Measurements from ENCODE around the gene TIMP3. TPM values are rescaled to one million over a fixed set of nuclear protein-coding genes. Genes with fewer than 3 reads are reported as not detected.

TIMP3 gene
- total RNA-seq, 1 donor from 2014 or later: 45.9 TPM

GRCh38 chr22:32814285-32814860 is 12.9 kb downstream of the TIMP3 start:
- TF ChIP-seq, protein P1, sequence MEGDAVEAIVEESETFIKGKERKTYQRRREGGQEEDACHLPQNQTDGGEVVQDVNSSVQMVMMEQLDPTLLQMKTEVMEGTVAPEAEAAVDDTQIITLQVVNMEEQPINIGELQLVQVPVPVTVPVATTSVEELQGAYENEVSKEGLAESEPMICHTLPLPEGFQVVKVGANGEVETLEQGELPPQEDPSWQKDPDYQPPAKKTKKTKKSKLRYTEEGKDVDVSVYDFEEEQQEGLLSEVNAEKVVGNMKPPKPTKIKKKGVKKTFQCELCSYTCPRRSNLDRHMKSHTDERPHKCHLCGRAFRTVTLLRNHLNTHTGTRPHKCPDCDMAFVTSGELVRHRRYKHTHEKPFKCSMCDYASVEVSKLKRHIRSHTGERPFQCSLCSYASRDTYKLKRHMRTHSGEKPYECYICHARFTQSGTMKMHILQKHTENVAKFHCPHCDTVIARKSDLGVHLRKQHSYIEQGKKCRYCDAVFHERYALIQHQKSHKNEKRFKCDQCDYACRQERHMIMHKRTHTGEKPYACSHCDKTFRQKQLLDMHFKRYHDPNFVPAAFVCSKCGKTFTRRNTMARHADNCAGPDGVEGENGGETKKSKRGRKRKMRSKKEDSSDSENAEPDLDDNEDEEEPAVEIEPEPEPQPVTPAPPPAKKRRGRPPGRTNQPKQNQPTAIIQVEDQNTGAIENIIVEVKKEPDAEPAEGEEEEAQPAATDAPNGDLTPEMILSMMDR (conservative IDR thresholded peaks at IDR 0.05): no peak
- H3K9me3 Mint-ChIP-seq: no peaks in the 10 kb centered on the region
- peaks cover 5% of the 10 kb centered on the region for H3K36me3 Mint-ChIP-seq
- DNase-seq (ENCODE audit: extremely low spot score, unreplicated experiment): no peak
- H3K4me1 Mint-ChIP-seq (ENCODE audit: unreplicated experiment): peaks cover 29% of the 10 kb centered on the region
- H3K4me3 Mint-ChIP-seq: no peak overlapping the region
- H3K27me3 Mint-ChIP-seq: no peaks in the 10 kb centered on the region
- H3K27ac Mint-ChIP-seq: peak overlapping the region; percentile 51

DNA sequence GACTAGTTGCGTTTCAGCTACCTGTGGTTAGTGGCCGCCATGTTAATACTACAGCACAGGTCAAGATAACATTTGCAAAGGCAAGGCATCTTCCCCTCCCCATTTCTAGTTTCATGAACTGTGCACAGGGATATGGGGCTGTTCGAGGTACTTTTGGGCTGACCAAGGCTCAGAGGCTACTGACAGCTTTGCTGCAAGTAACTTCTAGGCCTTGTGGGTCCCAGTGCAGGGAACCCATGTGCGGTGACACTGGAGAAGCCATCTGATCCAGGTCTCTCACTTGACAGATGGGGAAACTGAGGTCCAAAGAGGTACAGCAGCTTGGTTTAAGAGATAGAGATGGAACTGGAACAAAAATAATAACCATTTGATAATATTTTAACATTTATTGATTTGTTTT is 13.6 kb downstream of the TIMP3 start:
- no peak for DNase-seq (ENCODE audit: extremely low spot score, unreplicated experiment)
- no peaks in the 10 kb centered on the region for H3K27me3 Mint-ChIP-seq
- no peak overlapping the region for H3K4me3 Mint-ChIP-seq
- TF ChIP-seq, protein P1 (conservative IDR thresholded peaks at IDR 0.05): no peak
- peaks cover 5% of the 10 kb centered on the region for H3K36me3 Mint-ChIP-seq
- no peaks in the 10 kb centered on the region for H3K9me3 Mint-ChIP-seq
- peaks cover 25% of the 10 kb centered on the region for H3K4me1 Mint-ChIP-seq (ENCODE audit: unreplicated experiment)
- H3K27ac Mint-ChIP-seq: no peak overlapping the region

GRCh38 chr22:32815943-32816342 is 14.4 kb downstream of the TIMP3 start:
- Mint-ChIP-seq H3K27ac (no peak overlapping the region), H3K4me1 (ENCODE audit: unreplicated experiment) (peaks cover 16% of the 10 kb centered on the region), H3K9me3 (no peaks in the 10 kb centered on the region)

GRCh38 chr22:32817137-32817730 is 15.7 kb downstream of the TIMP3 start:
- Mint-ChIP-seq H3K36me3 (peaks cover 9% of the 10 kb centered on the region), H3K27me3 (no peaks in the 10 kb centered on the region), H3K27ac (no peak overlapping the region), H3K4me1 (ENCODE audit: unreplicated experiment) (peaks cover 9% of the 10 kb centered on the region), H3K9me3 (no peaks in the 10 kb centered on the region), H3K4me3 (no peak overlapping the region)
- DNase-seq (ENCODE audit: extremely low spot score, unreplicated experiment): no peak
- TF ChIP-seq, protein P1 (conservative IDR thresholded peaks at IDR 0.05): no peak

More at GRCh38 chr22:32815943-32816342, 14.4 kb downstream of the TIMP3 start:
- TF ChIP-seq, protein P1 (conservative IDR thresholded peaks at IDR 0.05): no peak
- H3K4me3 Mint-ChIP-seq: no peak overlapping the region
- H3K36me3 Mint-ChIP-seq: peaks cover 5% of the 10 kb centered on the region
- no peak for DNase-seq (ENCODE audit: extremely low spot score, unreplicated experiment)
- no peaks in the 10 kb centered on the region for H3K27me3 Mint-ChIP-seq

GRCh38 chr22:32818446-32819115 is 17.1 kb downstream of the TIMP3 start:
- Mint-ChIP-seq H3K27me3 (no peaks in the 10 kb centered on the region), H3K36me3 (peaks cover 9% of the 10 kb centered on the region), H3K9me3 (no peaks in the 10 kb centered on the region), H3K4me3 (no peak overlapping the region), H3K4me1 (ENCODE audit: unreplicated experiment) (peaks cover 9% of the 10 kb centered on the region), H3K27ac (peak overlapping the region; percentile 53)
- DNase-seq (ENCODE audit: extremely low spot score, unreplicated experiment): no peak
- TF ChIP-seq, protein P1 (conservative IDR thresholded peaks at IDR 0.05): no peak

Measured in type B pancreatic cell (in vitro differentiated cells).